ENCODE measurements around the gene PTX4.

The PTX4 gene

DNA sequence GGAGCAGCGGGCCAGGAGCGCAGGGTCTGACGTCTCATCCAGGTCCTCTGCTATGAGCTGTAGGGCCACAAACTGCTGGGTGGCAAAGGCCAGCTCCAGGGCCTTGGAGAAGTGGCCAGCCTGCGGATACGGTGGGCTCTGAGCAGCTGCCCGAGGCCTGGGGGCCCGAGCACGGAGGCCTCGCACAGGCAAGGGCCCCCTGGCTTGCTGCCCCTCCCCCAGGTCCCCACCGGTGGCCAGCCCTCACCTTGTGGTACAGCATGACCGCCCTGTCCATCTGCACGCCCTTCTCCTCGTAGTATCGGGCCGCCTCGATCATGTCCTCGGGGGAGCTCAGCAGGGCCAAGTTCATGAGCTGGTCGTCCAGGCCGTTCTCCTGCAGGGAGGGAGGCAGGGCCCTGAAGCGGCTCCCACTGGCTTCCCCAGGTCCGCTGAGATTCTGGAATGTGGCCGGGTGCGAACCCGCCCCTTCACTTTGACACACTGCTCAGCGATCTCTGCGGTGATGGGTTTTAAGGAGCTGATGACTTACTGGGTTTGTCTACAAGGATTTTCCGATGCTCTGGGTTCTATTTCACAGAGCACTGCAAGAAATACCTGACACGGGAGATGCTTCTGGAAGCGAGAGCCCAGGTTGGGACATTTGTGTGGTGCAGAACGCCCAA, 35.0 kb upstream of the PTX4 start:
- TF ChIP-seq, protein P1, sequence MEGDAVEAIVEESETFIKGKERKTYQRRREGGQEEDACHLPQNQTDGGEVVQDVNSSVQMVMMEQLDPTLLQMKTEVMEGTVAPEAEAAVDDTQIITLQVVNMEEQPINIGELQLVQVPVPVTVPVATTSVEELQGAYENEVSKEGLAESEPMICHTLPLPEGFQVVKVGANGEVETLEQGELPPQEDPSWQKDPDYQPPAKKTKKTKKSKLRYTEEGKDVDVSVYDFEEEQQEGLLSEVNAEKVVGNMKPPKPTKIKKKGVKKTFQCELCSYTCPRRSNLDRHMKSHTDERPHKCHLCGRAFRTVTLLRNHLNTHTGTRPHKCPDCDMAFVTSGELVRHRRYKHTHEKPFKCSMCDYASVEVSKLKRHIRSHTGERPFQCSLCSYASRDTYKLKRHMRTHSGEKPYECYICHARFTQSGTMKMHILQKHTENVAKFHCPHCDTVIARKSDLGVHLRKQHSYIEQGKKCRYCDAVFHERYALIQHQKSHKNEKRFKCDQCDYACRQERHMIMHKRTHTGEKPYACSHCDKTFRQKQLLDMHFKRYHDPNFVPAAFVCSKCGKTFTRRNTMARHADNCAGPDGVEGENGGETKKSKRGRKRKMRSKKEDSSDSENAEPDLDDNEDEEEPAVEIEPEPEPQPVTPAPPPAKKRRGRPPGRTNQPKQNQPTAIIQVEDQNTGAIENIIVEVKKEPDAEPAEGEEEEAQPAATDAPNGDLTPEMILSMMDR (IDR thresholded peaks at IDR 0.05; ENCODE audit: insufficient read depth, low read depth, low read length, missing control alignments) = no peak
- no peak for DNase-seq (ENCODE audit: low read depth)
- no peak overlapping the region for H3K4me3 ChIP-seq (ENCODE audit: low read length)

- TF ChIP-seq, protein P1 (IDR thresholded peaks at IDR 0.05; ENCODE audit: insufficient read depth, low read depth, low read length, missing control alignments) = no peak
- DNase-seq (ENCODE audit: low read depth) = no peak
- H3K4me3 ChIP-seq (ENCODE audit: low read length) = no peak overlapping the region
Measured at GRCh38 chr16:1520461-1520860, 31.7 kb upstream of the PTX4 start.

- TF ChIP-seq, protein P1 (IDR thresholded peaks at IDR 0.05; ENCODE audit: insufficient read depth, low read depth, low read length, missing control alignments) = no peak
- no peak for DNase-seq (ENCODE audit: low read depth)
- no peak overlapping the region for H3K4me3 ChIP-seq (ENCODE audit: low read length)
Measured at GRCh38 chr16:1519831-1520230, 31.1 kb upstream of the PTX4 start.

GRCh38 chr16:1518626-1519135, 29.9 kb upstream of the PTX4 start:
- DNase-seq (ENCODE audit: low read depth) = no peak
- no peak overlapping the region for H3K4me3 ChIP-seq (ENCODE audit: low read length)
- TF ChIP-seq, protein P1 (IDR thresholded peaks at IDR 0.05; ENCODE audit: insufficient read depth, low read depth, low read length, missing control alignments) = no peak

GRCh38 chr16:1514507-1514906, 25.8 kb upstream of the PTX4 start:
- no peak for DNase-seq (ENCODE audit: low read depth)
- TF ChIP-seq, protein P1 (IDR thresholded peaks at IDR 0.05; ENCODE audit: insufficient read depth, low read depth, low read length, missing control alignments) = no peak
- H3K4me3 ChIP-seq (ENCODE audit: low read length) = no peak overlapping the region

GRCh38 chr16:1512774-1513173, 24.0 kb upstream of the PTX4 start:
- DNase-seq (ENCODE audit: low read depth) = no peak
- H3K4me3 ChIP-seq (ENCODE audit: low read length) = no peak overlapping the region
- TF ChIP-seq, protein P1 (IDR thresholded peaks at IDR 0.05; ENCODE audit: insufficient read depth, low read depth, low read length, missing control alignments) = no peak
